ENCODE results near the gene ANXA9.

The ANXA9 gene

DNA sequence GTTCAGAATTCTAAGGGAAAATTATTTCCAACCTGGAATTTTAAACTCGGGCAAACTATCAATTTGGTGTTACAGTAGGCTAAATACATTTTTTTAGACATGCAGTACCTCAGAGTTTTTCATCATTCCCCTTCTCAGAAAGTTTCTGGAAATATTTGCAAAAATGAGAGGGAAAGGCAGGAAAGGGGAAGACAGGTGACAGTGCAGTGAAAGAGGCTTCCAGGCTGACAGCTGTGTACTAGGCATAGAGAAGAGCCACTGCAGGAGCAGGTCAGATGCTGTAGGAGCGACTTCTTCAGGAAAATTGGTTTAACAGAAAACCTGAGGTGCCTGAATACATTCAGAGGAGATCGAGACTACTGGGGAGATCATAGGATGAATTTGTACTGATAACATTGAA lies 27.4 kb upstream of the ANXA9 start:
- DNase-seq (ENCODE audit: low read depth in 1 of 2, low spot score in 1 of 2) = no peak
- TF ChIP-seq, protein P1, sequence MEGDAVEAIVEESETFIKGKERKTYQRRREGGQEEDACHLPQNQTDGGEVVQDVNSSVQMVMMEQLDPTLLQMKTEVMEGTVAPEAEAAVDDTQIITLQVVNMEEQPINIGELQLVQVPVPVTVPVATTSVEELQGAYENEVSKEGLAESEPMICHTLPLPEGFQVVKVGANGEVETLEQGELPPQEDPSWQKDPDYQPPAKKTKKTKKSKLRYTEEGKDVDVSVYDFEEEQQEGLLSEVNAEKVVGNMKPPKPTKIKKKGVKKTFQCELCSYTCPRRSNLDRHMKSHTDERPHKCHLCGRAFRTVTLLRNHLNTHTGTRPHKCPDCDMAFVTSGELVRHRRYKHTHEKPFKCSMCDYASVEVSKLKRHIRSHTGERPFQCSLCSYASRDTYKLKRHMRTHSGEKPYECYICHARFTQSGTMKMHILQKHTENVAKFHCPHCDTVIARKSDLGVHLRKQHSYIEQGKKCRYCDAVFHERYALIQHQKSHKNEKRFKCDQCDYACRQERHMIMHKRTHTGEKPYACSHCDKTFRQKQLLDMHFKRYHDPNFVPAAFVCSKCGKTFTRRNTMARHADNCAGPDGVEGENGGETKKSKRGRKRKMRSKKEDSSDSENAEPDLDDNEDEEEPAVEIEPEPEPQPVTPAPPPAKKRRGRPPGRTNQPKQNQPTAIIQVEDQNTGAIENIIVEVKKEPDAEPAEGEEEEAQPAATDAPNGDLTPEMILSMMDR (IDR thresholded peaks at IDR 0.05; ENCODE audit: insufficient read depth, low read length) = no peak
- no peak for TF ChIP-seq GABPA (IDR thresholded peaks at IDR 0.05; ENCODE audit: low read depth)
- TF ChIP-seq, protein P2, sequence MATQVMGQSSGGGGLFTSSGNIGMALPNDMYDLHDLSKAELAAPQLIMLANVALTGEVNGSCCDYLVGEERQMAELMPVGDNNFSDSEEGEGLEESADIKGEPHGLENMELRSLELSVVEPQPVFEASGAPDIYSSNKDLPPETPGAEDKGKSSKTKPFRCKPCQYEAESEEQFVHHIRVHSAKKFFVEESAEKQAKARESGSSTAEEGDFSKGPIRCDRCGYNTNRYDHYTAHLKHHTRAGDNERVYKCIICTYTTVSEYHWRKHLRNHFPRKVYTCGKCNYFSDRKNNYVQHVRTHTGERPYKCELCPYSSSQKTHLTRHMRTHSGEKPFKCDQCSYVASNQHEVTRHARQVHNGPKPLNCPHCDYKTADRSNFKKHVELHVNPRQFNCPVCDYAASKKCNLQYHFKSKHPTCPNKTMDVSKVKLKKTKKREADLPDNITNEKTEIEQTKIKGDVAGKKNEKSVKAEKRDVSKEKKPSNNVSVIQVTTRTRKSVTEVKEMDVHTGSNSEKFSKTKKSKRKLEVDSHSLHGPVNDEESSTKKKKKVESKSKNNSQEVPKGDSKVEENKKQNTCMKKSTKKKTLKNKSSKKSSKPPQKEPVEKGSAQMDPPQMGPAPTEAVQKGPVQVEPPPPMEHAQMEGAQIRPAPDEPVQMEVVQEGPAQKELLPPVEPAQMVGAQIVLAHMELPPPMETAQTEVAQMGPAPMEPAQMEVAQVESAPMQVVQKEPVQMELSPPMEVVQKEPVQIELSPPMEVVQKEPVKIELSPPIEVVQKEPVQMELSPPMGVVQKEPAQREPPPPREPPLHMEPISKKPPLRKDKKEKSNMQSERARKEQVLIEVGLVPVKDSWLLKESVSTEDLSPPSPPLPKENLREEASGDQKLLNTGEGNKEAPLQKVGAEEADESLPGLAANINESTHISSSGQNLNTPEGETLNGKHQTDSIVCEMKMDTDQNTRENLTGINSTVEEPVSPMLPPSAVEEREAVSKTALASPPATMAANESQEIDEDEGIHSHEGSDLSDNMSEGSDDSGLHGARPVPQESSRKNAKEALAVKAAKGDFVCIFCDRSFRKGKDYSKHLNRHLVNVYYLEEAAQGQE (IDR thresholded peaks at IDR 0.05; ENCODE audit: insufficient replicate concordance, low read depth) = no peak
- no peak for TF ChIP-seq SPI1 (IDR thresholded peaks at IDR 0.05; ENCODE audit: borderline replicate concordance, low read depth)
- TF ChIP-seq POLR2AphosphoS5 (IDR thresholded peaks at IDR 0.05; ENCODE audit: low read depth) = no peak
- Histone ChIP-seq H3K4me3 (replicated peaks; ENCODE audit: insufficient read depth, low read length) (no peak overlapping the region), H3K27ac (replicated peaks) (no peak overlapping the region), H3K27me3 (ENCODE audit: insufficient read depth, poor library complexity, severe bottlenecking) (no peaks in the 10 kb centered on the region)

DNA sequence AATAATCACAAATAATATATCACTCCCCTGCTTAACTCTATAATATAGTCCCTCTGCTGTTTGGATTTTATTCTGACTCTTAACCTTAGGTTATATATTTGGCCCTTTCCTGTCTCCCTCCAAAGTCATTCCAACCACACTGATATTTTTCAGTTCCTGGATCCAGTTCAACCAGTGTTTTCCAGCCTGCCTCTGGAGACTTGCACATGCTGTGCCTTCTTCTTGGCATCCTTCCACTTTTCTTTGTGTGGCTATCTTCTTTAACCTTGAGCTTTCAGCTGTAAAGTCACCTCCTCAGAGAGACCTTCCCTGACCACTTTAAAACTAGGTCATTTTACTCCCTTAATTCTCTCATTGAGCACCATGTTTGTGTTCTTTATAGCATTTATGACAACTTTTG lies 26.8 kb upstream of the ANXA9 start:
- no peak overlapping the region for H3K4me3 ChIP-seq (replicated peaks; ENCODE audit: insufficient read depth, low read length)
- no peaks in the 10 kb centered on the region for H3K27me3 ChIP-seq (ENCODE audit: insufficient read depth, poor library complexity, severe bottlenecking)
- TF ChIP-seq, protein P2 (IDR thresholded peaks at IDR 0.05; ENCODE audit: insufficient replicate concordance, low read depth) = no peak
- TF ChIP-seq GABPA (IDR thresholded peaks at IDR 0.05; ENCODE audit: low read depth) = no peak
- TF ChIP-seq POLR2AphosphoS5 (IDR thresholded peaks at IDR 0.05; ENCODE audit: low read depth) = no peak
- TF ChIP-seq, protein P1 (IDR thresholded peaks at IDR 0.05; ENCODE audit: insufficient read depth, low read length) = no peak
- TF ChIP-seq SPI1 (IDR thresholded peaks at IDR 0.05; ENCODE audit: borderline replicate concordance, low read depth) = no peak
- no peak for DNase-seq (ENCODE audit: low read depth in 1 of 2, low spot score in 1 of 2)
- no peak overlapping the region for H3K27ac ChIP-seq (replicated peaks)

DNA sequence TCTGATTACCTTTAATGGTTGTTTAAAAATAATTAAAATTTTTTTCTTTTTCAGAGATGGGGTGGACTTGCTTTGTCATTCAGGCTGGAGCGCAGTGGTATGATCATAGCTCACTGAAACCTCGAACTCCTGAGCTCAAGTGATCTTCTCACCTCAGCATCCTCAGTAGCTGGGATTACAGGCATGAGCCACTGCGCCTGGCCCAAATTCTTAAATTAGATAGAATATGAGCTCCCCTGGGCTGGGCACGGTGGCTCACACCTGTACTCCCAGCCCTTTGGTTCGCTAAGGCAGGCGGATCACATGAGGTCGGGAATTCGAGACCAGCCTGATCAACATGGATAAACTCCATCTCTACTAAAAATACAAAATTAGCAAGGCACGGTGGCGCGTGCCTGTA lies 24.4 kb upstream of the ANXA9 start:
- no peaks in the 10 kb centered on the region for H3K27me3 ChIP-seq (ENCODE audit: insufficient read depth, poor library complexity, severe bottlenecking)
- no peak overlapping the region for H3K4me3 ChIP-seq (replicated peaks; ENCODE audit: insufficient read depth, low read length)
- H3K27ac ChIP-seq (replicated peaks) = no peak overlapping the region
- no peak for DNase-seq (ENCODE audit: low read depth in 1 of 2, low spot score in 1 of 2)
- TF ChIP-seq SPI1 (IDR thresholded peaks at IDR 0.05; ENCODE audit: borderline replicate concordance, low read depth) (no peak), POLR2AphosphoS5 (IDR thresholded peaks at IDR 0.05; ENCODE audit: low read depth) (no peak), GABPA (IDR thresholded peaks at IDR 0.05; ENCODE audit: low read depth) (no peak)
- TF ChIP-seq, protein P2 (IDR thresholded peaks at IDR 0.05; ENCODE audit: insufficient replicate concordance, low read depth) = no peak
- TF ChIP-seq, protein P1 (IDR thresholded peaks at IDR 0.05; ENCODE audit: insufficient read depth, low read length) = no peak
